ENCODE measurements around the gene LHPP. TPM values are rescaled to one million over a fixed set of nuclear protein-coding genes. Genes with fewer than 3 reads are reported as not detected.

Gene LHPP
- total and polyA plus RNA-seq, 4 experiments from 2014 or later, result 17.9 to 22.4 (median 19.2) TPM

GRCh38 chr10:124596962-124597845 is 135.6 kb downstream of the LHPP start:
- Mint-ChIP-seq H3K27ac (peak overlapping the region in 1 of 7 donors; percentile 48), H3K36me3 (peaks cover 0 to 1% of the 10 kb centered on the region in 2 donors), H3K9me3 (peaks cover 0 to 2% (median 0%) of the 10 kb centered on the region in 8 donors), H3K27me3 (no peaks in the 10 kb centered on the region), H3K4me3 (no peak overlapping the region), H3K4me1 (peaks cover 0 to 7% (median 5%) of the 10 kb centered on the region in 4 donors)
- Histone ChIP-seq H3K4me1 (ENCODE audit: insufficient read depth, low read length) (no peaks in the 10 kb centered on the region), H3K27me3 (ENCODE audit: insufficient read depth, low read length) (no peaks in the 10 kb centered on the region), H3K36me3 (ENCODE audit: insufficient read depth, low read length) (no peaks in the 10 kb centered on the region), H3K4me3 (ENCODE audit: low read length in 2 of 2) (no peak overlapping the region), H3K27ac (ENCODE audit: low read depth, low read length) (no peak overlapping the region), H3K9me3 (ENCODE audit: control insufficient read depth in 1 of 2, low read length in 2 of 2) (no peaks in the 10 kb centered on the region)
- no peak for DNase-seq
- CTCF ChIA-PET (ENCODE audit: partially characterized antibody), result interaction anchor here (1.0 kb wide), 1 partner anchor 122 kb away, joined by 3 read pairs; no protein-coding TSS in a partner anchor
- intact Hi-C loops (cut with micrococcal nuclease), result no loop called here
- POLR2A ChIA-PET (ENCODE audit: partially characterized antibody), result interaction anchor here (0.8 kb wide), 1 partner anchor 148 kb away, joined by 3 read pairs; no protein-coding TSS in a partner anchor

DNA sequence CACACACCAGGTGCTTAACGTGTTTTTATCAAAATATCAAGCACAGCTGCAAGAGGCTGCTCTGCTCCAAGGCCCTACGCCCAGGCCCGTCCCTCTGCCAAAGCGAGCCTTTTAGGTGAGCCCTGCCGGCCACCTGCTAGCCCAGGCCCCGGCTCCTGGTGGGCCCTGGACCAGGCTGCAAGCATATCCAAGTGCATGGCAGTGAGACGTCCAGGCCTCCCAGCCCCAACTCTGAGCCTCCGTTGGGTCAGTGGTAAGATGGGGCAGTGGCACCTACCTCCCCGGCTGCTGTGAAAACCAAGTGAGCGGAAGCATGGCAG is 136.2 kb downstream of the LHPP start:
- Histone ChIP-seq H3K36me3 (ENCODE audit: insufficient read depth, low read length) (no peaks in the 10 kb centered on the region), H3K9me3 (ENCODE audit: control insufficient read depth in 1 of 2, low read length in 2 of 2) (no peaks in the 10 kb centered on the region), H3K4me3 (ENCODE audit: low read length in 2 of 2) (no peak overlapping the region), H3K27me3 (ENCODE audit: insufficient read depth, low read length) (no peaks in the 10 kb centered on the region), H3K4me1 (ENCODE audit: insufficient read depth, low read length) (no peaks in the 10 kb centered on the region), H3K27ac (ENCODE audit: low read depth, low read length) (no peak overlapping the region)
- ChIA-PET POLR2A (ENCODE audit: partially characterized antibody) (no interaction called here), CTCF (ENCODE audit: partially characterized antibody) (no interaction called here)
- Mint-ChIP-seq H3K4me3 (no peak overlapping the region), H3K27me3 (no peaks in the 10 kb centered on the region), H3K36me3 (peaks cover 0 to 1% of the 10 kb centered on the region in 2 donors), H3K4me1 (peaks cover 0 to 7% (median 5%) of the 10 kb centered on the region in 4 donors), H3K9me3 (peaks cover 0 to 2% (median 0%) of the 10 kb centered on the region in 8 donors), H3K27ac (no peak overlapping the region)
- DNase-seq, result no peak
- intact Hi-C loops (cut with micrococcal nuclease), result no loop called here

- ChIA-PET CTCF (ENCODE audit: partially characterized antibody) (no interaction called here), POLR2A (ENCODE audit: partially characterized antibody) (no interaction called here)
- peaks cover 0 to 2% (median 0%) of the 10 kb centered on the region in 8 donors for H3K9me3 Mint-ChIP-seq
- H3K4me3 ChIP-seq (ENCODE audit: low read length in 2 of 2), result no peak overlapping the region
- H3K36me3 Mint-ChIP-seq, result peaks cover 0 to 1% of the 10 kb centered on the region in 2 donors
- H3K27ac Mint-ChIP-seq, result peak overlapping the region in 1 of 7 donors; percentile 77
- no peaks in the 10 kb centered on the region for H3K27me3 Mint-ChIP-seq
- H3K4me3 Mint-ChIP-seq, result no peak overlapping the region
- DNase-seq, result no peak
- peaks cover 0 to 7% (median 5%) of the 10 kb centered on the region in 4 donors for H3K4me1 Mint-ChIP-seq
- H3K36me3 ChIP-seq (ENCODE audit: insufficient read depth, low read length), result no peaks in the 10 kb centered on the region
- H3K4me1 ChIP-seq (ENCODE audit: insufficient read depth, low read length), result no peaks in the 10 kb centered on the region
- H3K27me3 ChIP-seq (ENCODE audit: insufficient read depth, low read length), result no peaks in the 10 kb centered on the region
- intact Hi-C loops (cut with micrococcal nuclease), result no loop called here
- no peak overlapping the region for H3K27ac ChIP-seq (ENCODE audit: low read depth, low read length)
- no peaks in the 10 kb centered on the region for H3K9me3 ChIP-seq (ENCODE audit: control insufficient read depth in 1 of 2, low read length in 2 of 2)
Observed at GRCh38 chr10:124598196-124598595, 136.6 kb downstream of the LHPP start.

GRCh38 chr10:124598773-124599587 is 137.4 kb downstream of the LHPP start:
- Histone ChIP-seq H3K4me1 (ENCODE audit: insufficient read depth, low read length) (no peaks in the 10 kb centered on the region), H3K4me3 (ENCODE audit: low read length in 2 of 2) (no peak overlapping the region), H3K27ac (ENCODE audit: low read depth, low read length) (no peak overlapping the region), H3K9me3 (ENCODE audit: control insufficient read depth in 1 of 2, low read length in 2 of 2) (no peaks in the 10 kb centered on the region), H3K36me3 (ENCODE audit: insufficient read depth, low read length) (no peaks in the 10 kb centered on the region), H3K27me3 (ENCODE audit: insufficient read depth, low read length) (no peaks in the 10 kb centered on the region)
- Mint-ChIP-seq H3K4me1 (peaks cover 0 to 7% (median 5%) of the 10 kb centered on the region in 4 donors), H3K27me3 (no peaks in the 10 kb centered on the region), H3K27ac (peak overlapping the region in 1 of 7 donors; percentile 77), H3K9me3 (peaks cover 0 to 2% (median 0%) of the 10 kb centered on the region in 8 donors), H3K4me3 (peak overlapping the region in 1 of 8 donors; percentile 40), H3K36me3 (peaks cover 0 to 1% of the 10 kb centered on the region in 2 donors)
- intact Hi-C loops (cut with micrococcal nuclease), result no loop called here
- ChIA-PET POLR2A (ENCODE audit: partially characterized antibody) (no interaction called here), CTCF (ENCODE audit: partially characterized antibody) (no interaction called here)
- no peak for DNase-seq

DNA sequence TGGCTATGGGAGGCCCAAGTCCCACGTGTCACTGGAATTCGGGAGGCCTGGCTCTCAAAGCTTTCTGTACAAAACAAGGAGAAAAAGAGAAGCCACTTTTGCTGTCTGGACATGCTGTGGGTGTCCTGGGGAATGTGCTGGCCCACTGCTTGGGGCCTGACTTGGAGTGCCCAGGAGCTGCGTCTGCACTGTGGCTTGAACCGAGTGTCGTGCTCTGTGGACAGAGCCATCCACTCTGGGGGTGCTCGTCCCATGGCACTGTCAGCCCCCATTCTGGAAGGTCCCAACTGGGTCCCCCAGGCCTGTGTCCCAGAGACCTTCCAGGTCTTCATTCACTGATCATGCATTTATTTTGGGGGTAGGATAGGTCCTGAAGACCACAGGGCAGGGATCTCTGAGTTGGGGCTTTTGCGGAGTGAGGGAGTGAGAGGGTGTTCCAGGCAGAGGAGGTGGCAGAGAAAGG is 138.0 kb downstream of the LHPP start:
- Histone ChIP-seq H3K27me3 (ENCODE audit: insufficient read depth, low read length) (no peaks in the 10 kb centered on the region), H3K4me1 (ENCODE audit: insufficient read depth, low read length) (no peaks in the 10 kb centered on the region), H3K4me3 (ENCODE audit: low read length in 2 of 2) (no peak overlapping the region), H3K9me3 (ENCODE audit: control insufficient read depth in 1 of 2, low read length in 2 of 2) (no peaks in the 10 kb centered on the region), H3K36me3 (ENCODE audit: insufficient read depth, low read length) (no peaks in the 10 kb centered on the region), H3K27ac (ENCODE audit: low read depth, low read length) (no peak overlapping the region)
- peaks cover 0 to 1% of the 10 kb centered on the region in 2 donors for H3K36me3 Mint-ChIP-seq
- H3K4me1 Mint-ChIP-seq, result peaks cover 0 to 7% (median 5%) of the 10 kb centered on the region in 4 donors
- no peaks in the 10 kb centered on the region for H3K27me3 Mint-ChIP-seq
- H3K27ac Mint-ChIP-seq, result peak overlapping the region in 1 of 7 donors; percentile 49
- CTCF ChIA-PET (ENCODE audit: partially characterized antibody), result no interaction called here
- DNase-seq, result no peak
- POLR2A ChIA-PET (ENCODE audit: partially characterized antibody), result no interaction called here
- H3K4me3 Mint-ChIP-seq, result no peak overlapping the region
- peaks cover 0 to 2% (median 0%) of the 10 kb centered on the region in 8 donors for H3K9me3 Mint-ChIP-seq
- intact Hi-C loops (cut with micrococcal nuclease), result no loop called here

GRCh38 chr10:124600051-124600880 is 138.6 kb downstream of the LHPP start:
- intact Hi-C loops (cut with micrococcal nuclease), result no loop called here
- H3K27ac Mint-ChIP-seq, result peak overlapping the region in 2 of 7 donors; percentile 49 to 80
- peaks cover 0 to 7% (median 5%) of the 10 kb centered on the region in 4 donors for H3K4me1 Mint-ChIP-seq
- Histone ChIP-seq H3K4me1 (ENCODE audit: insufficient read depth, low read length) (no peaks in the 10 kb centered on the region), H3K4me3 (ENCODE audit: low read length in 2 of 2) (no peak overlapping the region), H3K36me3 (ENCODE audit: insufficient read depth, low read length) (no peaks in the 10 kb centered on the region), H3K9me3 (ENCODE audit: control insufficient read depth in 1 of 2, low read length in 2 of 2) (no peaks in the 10 kb centered on the region), H3K27ac (ENCODE audit: low read depth, low read length) (no peak overlapping the region), H3K27me3 (ENCODE audit: insufficient read depth, low read length) (no peaks in the 10 kb centered on the region)
- ChIA-PET POLR2A (ENCODE audit: partially characterized antibody) (no interaction called here), CTCF (ENCODE audit: partially characterized antibody) (no interaction called here)
- H3K27me3 Mint-ChIP-seq, result no peaks in the 10 kb centered on the region
- peaks cover 0 to 1% of the 10 kb centered on the region in 2 donors for H3K36me3 Mint-ChIP-seq
- DNase-seq, result no peak
- H3K4me3 Mint-ChIP-seq, result no peak overlapping the region
- peaks cover 0 to 2% (median 0%) of the 10 kb centered on the region in 8 donors for H3K9me3 Mint-ChIP-seq

All from CD4-positive, alpha-beta memory T cell (primary cell).